Activated naive CD8-positive, alpha-beta T cell (primary cell): ENCODE measurements around the gene RAMACL.

Experiments
- H3K27ac Mint-ChIP-seq: one replicate; pipeline ENCODE4 v1.8.0; 2021; ENCODE audit warnings: mixed read lengths
- H3K27me3 Mint-ChIP-seq: one replicate; pipeline ENCODE4 v1.8.0; 2021; ENCODE audit warnings: mixed read lengths
- H3K36me3 Mint-ChIP-seq: one replicate; pipeline ENCODE4 v1.8.0; 2021; ENCODE audit warnings: mixed read lengths
- H3K4me1 Mint-ChIP-seq: one replicate; pipeline ENCODE4 v1.8.0; 2021; ENCODE audit warnings: low read depth, mixed read lengths
- H3K4me3 Mint-ChIP-seq: one replicate; pipeline ENCODE4 v1.8.0; 2021; ENCODE audit warnings: mild to moderate bottlenecking, mixed read lengths
- H3K9me3 Mint-ChIP-seq: one replicate; pipeline ENCODE4 v1.8.0; 2021; ENCODE audit warnings: low read depth, mixed read lengths

RAMACL gene

GRCh38 chr6:166563805-166564204 lies 22.7 kb downstream of the RAMACL start:
- Mint-ChIP-seq H3K27me3 (no peaks in the 10 kb centered on the region), H3K9me3 (peaks cover 5% of the 10 kb centered on the region), H3K36me3 (peaks cover 10% of the 10 kb centered on the region), H3K4me1 (no peaks in the 10 kb centered on the region), H3K27ac (no peak overlapping the region), H3K4me3 (no peak overlapping the region)

- no peaks in the 10 kb centered on the region for H3K27me3 Mint-ChIP-seq
- H3K27ac Mint-ChIP-seq = no peak overlapping the region
- no peaks in the 10 kb centered on the region for H3K4me1 Mint-ChIP-seq
- peaks cover 10% of the 10 kb centered on the region for H3K36me3 Mint-ChIP-seq
- peaks cover 5% of the 10 kb centered on the region for H3K9me3 Mint-ChIP-seq
- no peak overlapping the region for H3K4me3 Mint-ChIP-seq
These were observed 23.3 kb downstream of the RAMACL start for GRCh38 chr6:166563200-166563599.

DNA sequence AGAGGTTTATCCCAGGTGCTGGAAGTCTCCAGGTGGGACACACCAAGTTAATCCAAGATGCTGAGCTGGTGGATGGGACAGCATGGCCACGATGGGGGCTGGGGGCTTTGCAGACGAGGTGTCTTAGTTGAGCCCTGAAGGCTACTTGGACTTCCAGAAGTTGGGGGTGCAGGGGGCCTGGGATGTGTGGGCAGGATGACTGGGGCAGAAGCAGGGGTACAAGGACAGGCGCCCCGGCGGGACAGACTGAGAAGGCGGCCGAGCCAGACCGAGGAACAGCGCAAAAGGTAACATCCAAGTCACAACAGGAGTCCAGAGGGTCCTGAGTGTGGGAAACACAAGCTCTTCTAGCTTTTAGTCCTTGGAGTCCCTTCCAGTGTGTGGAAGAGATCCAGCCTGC lies 23.8 kb downstream of the RAMACL start:
- no peak overlapping the region for H3K27ac Mint-ChIP-seq
- peaks cover 10% of the 10 kb centered on the region for H3K36me3 Mint-ChIP-seq
- peaks cover 5% of the 10 kb centered on the region for H3K9me3 Mint-ChIP-seq
- H3K27me3 Mint-ChIP-seq = no peaks in the 10 kb centered on the region
- H3K4me1 Mint-ChIP-seq = no peaks in the 10 kb centered on the region
- H3K4me3 Mint-ChIP-seq = no peak overlapping the region

DNA sequence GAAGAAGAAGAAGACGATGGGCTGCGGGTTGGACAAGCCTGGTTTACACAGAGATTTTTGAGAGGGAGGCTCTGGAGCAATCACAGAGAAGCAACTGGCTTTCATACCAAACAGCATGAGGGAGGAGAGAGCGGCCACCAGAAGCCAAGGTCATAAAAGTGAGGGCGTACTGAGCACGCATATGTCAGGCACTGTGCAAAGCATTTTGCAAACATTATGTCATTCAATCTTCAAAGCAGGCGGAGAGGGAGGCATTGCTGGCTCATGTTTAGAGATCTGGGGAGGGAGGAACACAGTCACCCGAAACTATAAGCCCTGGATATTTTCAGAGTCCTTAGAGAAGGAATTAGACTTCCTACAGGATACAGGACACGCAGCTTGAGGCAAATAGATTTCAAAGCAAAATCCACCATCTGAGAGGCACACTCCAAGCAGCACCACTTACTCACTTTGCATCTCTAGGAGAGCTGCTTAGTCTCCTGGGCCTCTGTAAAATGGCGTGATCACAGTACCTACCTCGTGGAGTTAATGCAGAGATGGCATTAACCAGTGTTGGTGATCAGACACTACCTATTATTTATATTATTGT lies 24.6 kb downstream of the RAMACL start:
- peaks cover 10% of the 10 kb centered on the region for H3K36me3 Mint-ChIP-seq
- peaks cover 4% of the 10 kb centered on the region for H3K4me1 Mint-ChIP-seq
- H3K9me3 Mint-ChIP-seq = peaks cover 5% of the 10 kb centered on the region
- no peaks in the 10 kb centered on the region for H3K27me3 Mint-ChIP-seq
- no peak overlapping the region for H3K4me3 Mint-ChIP-seq
- H3K27ac Mint-ChIP-seq = no peak overlapping the region

GRCh38 chr6:166560222-166560621 lies 26.3 kb downstream of the RAMACL start:
- H3K4me1 Mint-ChIP-seq = peaks cover 8% of the 10 kb centered on the region
- H3K36me3 Mint-ChIP-seq = peaks cover 10% of the 10 kb centered on the region
- H3K4me3 Mint-ChIP-seq = no peak overlapping the region
- peaks cover 5% of the 10 kb centered on the region for H3K9me3 Mint-ChIP-seq
- H3K27ac Mint-ChIP-seq = no peak overlapping the region
- H3K27me3 Mint-ChIP-seq = peaks cover 4% of the 10 kb centered on the region

DNA sequence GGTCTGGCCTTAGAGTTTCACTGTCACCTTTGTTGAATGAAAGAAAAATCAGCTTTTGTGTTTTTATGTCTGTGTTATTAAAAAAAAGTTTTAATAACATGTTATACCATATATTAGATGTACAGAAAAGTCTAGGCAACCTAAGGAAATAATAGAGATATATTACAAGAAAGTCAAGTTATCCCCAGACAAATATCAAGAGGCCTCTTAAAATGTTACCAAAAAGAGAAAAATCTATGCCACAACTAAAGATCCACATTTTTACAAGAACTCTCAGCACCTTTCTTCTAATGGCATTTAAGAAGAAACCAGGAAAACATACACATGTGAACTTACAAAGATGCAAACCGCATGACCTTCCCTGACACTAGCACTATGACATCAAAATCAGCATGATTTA lies 26.8 kb downstream of the RAMACL start:
- Mint-ChIP-seq H3K4me1 (peaks cover 8% of the 10 kb centered on the region), H3K4me3 (no peak overlapping the region), H3K27me3 (peaks cover 4% of the 10 kb centered on the region), H3K9me3 (peaks cover 5% of the 10 kb centered on the region), H3K27ac (no peak overlapping the region), H3K36me3 (peaks cover 10% of the 10 kb centered on the region)

DNA sequence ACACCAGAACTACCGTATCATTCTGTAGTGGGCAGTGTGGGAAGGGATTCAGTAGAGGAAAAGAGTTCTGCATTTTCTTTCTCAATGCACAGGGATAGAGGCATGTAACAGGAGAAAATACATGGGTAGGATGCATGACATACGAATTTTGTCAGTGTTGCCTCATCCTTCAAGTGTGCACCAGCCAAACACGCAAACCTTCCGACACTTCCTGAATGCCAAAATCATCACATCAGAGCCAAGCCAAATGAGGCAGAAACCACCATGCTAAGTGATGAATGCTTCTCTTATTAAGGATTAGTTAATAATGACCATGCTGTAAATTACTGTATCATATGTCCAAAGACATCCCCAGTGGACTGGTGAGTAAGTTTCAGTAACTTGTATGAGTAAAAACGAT lies 27.3 kb downstream of the RAMACL start:
- no peak overlapping the region for H3K27ac Mint-ChIP-seq
- H3K4me3 Mint-ChIP-seq = no peak overlapping the region
- H3K9me3 Mint-ChIP-seq = peaks cover 5% of the 10 kb centered on the region
- peaks cover 4% of the 10 kb centered on the region for H3K27me3 Mint-ChIP-seq
- H3K36me3 Mint-ChIP-seq = peaks cover 10% of the 10 kb centered on the region
- peaks cover 8% of the 10 kb centered on the region for H3K4me1 Mint-ChIP-seq

DNA sequence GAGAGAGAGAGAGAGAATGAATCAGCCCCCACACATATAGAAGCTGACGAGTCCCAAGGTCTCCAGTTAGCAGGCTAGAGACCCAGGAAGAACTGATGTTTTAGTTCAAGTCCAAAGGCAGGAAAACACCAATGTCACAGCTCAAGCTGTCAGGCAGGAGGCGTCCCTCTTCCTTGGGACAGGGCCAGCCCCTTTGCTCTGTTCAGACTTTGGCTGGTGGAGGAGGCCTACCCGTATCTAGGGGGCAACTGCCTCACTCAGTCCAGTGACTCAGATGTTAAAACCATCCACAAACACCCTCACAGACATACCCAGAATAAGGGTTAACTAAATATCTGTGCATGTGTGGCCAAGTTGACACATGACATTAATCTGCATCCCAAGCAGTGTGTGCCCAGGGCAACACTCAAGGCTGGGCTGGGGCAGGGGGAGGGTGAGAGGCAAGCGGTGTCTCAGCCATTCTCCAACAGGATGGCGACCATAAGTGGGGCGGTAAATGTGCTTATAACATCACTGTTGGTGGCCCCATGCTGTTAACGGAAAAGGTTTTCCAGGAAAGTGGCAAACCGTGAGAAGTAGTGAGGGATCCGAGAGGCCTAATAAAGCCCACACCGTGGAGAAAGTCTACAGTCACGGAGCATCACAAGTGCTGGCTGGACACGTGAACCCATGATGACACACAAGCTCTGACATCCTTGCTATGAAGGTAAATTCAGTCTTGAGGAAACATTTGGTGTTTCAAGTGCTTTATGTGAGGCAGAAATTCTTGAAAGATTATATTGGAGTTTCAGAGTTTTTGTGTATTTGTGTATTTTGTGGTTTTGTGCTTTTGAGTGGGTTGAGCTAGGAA lies 28.1 kb downstream of the RAMACL start:
- Mint-ChIP-seq H3K4me1 (peaks cover 8% of the 10 kb centered on the region), H3K36me3 (peaks cover 10% of the 10 kb centered on the region), H3K9me3 (peaks cover 5% of the 10 kb centered on the region), H3K4me3 (no peak overlapping the region), H3K27me3 (peaks cover 4% of the 10 kb centered on the region), H3K27ac (no peak overlapping the region)

DNA sequence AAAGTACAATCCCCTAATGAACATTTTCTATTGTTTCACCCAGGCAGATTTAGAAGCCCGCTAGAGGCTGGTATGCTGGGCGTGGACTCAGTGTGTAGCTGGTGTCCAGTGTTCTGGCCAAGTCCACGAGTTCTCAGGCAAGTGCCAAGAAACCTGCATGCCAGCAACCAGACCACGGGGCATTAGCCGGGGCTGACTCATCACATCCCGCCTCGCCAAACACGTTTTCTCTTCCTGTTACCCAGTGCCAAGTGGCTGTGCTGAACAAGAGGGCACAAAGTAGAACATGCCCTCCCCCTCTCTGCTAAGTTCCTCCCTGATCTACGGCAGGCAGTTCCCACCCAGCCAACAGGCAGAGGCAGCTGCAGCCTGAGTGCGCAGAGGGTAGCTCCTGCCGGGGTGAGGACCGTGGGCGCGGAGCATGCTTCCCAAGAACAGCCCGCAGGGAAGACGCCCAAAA lies 29.6 kb downstream of the RAMACL start:
- Mint-ChIP-seq H3K4me1 (peaks cover 8% of the 10 kb centered on the region), H3K36me3 (peaks cover 10% of the 10 kb centered on the region), H3K27ac (no peak overlapping the region), H3K4me3 (peak overlapping the region; percentile 27), H3K9me3 (peaks cover 5% of the 10 kb centered on the region), H3K27me3 (peaks cover 4% of the 10 kb centered on the region)

- Mint-ChIP-seq H3K27ac (no peak overlapping the region), H3K4me3 (no peak overlapping the region), H3K9me3 (peaks cover 5% of the 10 kb centered on the region), H3K27me3 (peaks cover 4% of the 10 kb centered on the region), H3K4me1 (peaks cover 8% of the 10 kb centered on the region), H3K36me3 (peaks cover 8% of the 10 kb centered on the region)
These were observed 30.1 kb downstream of the RAMACL start for GRCh38 chr6:166556336-166556735.

GRCh38 chr6:166555086-166555485 lies 31.4 kb downstream of the RAMACL start:
- Mint-ChIP-seq H3K4me3 (no peak overlapping the region), H3K4me1 (peaks cover 8% of the 10 kb centered on the region), H3K36me3 (peaks cover 9% of the 10 kb centered on the region), H3K27ac (no peak overlapping the region), H3K27me3 (peaks cover 4% of the 10 kb centered on the region), H3K9me3 (peaks cover 5% of the 10 kb centered on the region)

GRCh38 chr6:166554316-166554715 lies 32.2 kb downstream of the RAMACL start:
- H3K27me3 Mint-ChIP-seq = peaks cover 4% of the 10 kb centered on the region

GRCh38 chr6:166553563-166554271 lies 32.8 kb downstream of the RAMACL start:
- H3K9me3 Mint-ChIP-seq = no peaks in the 10 kb centered on the region
- no peak overlapping the region for H3K27ac Mint-ChIP-seq
- no peak overlapping the region for H3K4me3 Mint-ChIP-seq
- peaks cover 4% of the 10 kb centered on the region for H3K27me3 Mint-ChIP-seq
- peaks cover 4% of the 10 kb centered on the region for H3K36me3 Mint-ChIP-seq
- peaks cover 8% of the 10 kb centered on the region for H3K4me1 Mint-ChIP-seq

More at GRCh38 chr6:166554316-166554715, 32.2 kb downstream of the RAMACL start:
- Mint-ChIP-seq H3K4me1 (peaks cover 8% of the 10 kb centered on the region), H3K36me3 (peaks cover 8% of the 10 kb centered on the region), H3K27ac (no peak overlapping the region), H3K4me3 (no peak overlapping the region), H3K9me3 (peaks cover 5% of the 10 kb centered on the region)

DNA sequence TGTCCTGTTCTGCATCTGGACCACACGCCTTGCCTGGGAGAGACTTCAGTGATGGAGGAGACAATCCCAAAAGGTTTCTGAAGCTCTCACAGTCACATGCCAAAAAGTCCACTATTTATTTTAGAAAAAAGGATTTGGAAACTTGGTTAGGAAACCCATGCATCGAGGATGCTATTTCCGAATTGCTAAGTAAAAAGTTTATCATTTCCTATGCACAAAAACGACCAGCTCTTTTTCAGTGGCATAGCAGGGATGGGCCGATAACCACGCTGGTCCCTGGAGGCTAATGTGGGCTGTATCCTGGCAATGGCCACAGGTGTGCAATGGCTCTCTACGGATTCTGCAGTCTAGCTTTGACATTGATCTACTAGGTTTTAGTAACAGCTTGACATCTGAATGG lies 33.9 kb downstream of the RAMACL start:
- H3K4me3 Mint-ChIP-seq = no peak overlapping the region

More for the DNA sequence above, 33.9 kb downstream of the RAMACL start:
- H3K9me3 Mint-ChIP-seq = no peaks in the 10 kb centered on the region
- peaks cover 4% of the 10 kb centered on the region for H3K36me3 Mint-ChIP-seq
- H3K27ac Mint-ChIP-seq = no peak overlapping the region
- peaks cover 4% of the 10 kb centered on the region for H3K27me3 Mint-ChIP-seq
- peaks cover 8% of the 10 kb centered on the region for H3K4me1 Mint-ChIP-seq
